ENCODE results near the gene CST9. TPM values are rescaled to one million over a fixed set of nuclear protein-coding genes. Genes with fewer than 3 reads are reported as not detected.

The CST9 gene
- total and polyA plus RNA-seq, 2 of the 13 experiments (the other 11 are each of a cell fraction or from before 2014, with no cell fraction given) = 0.07 TPM; not detected in 1

GRCh38 chr20:23585808-23586734 lies 19.6 kb downstream of the CST9 start (continued):
- TF ChIP-seq ZNF503 (CRISPR knock-in tag; IDR thresholded peaks at IDR 0.05) = peak; percentile 89
- no peak for TF ChIP-seq PBX3 (CRISPR knock-in tag; IDR thresholded peaks at IDR 0.05; ENCODE audit: borderline replicate concordance)
- TF ChIP-seq KLF12 (CRISPR knock-in tag; IDR thresholded peaks at IDR 0.05; ENCODE audit: borderline replicate concordance) = no peak
- TF ChIP-seq ZBTB39 (CRISPR knock-in tag; IDR thresholded peaks at IDR 0.05) = no peak
- TF ChIP-seq NFIB (CRISPR knock-in tag; IDR thresholded peaks at IDR 0.05; ENCODE audit: borderline replicate concordance) = 0 out of 2 replicates have a peak, but pooled peaks have one; percentile 49
- TF ChIP-seq MATR3 (CRISPR knock-in tag; IDR thresholded peaks at IDR 0.05) = no peak
- no peak; the same call in 1 of the 2 replicates for TF ChIP-seq ZNF878 (CRISPR knock-in tag; IDR thresholded peaks at IDR 0.05)
- TF ChIP-seq GATAD1 (CRISPR knock-in tag; IDR thresholded peaks at IDR 0.05) = no peak; the same call in 1 of the 2 replicates
- TF ChIP-seq MAX (IDR thresholded peaks at IDR 0.05) = 0 out of 2 replicates have a peak, but pooled peaks have one; percentile 36
- TF ChIP-seq ZBTB43 (CRISPR knock-in tag; conservative IDR thresholded peaks at IDR 0.05) = 0 out of 2 replicates have a peak, but pooled peaks have one; percentile 54
- TF ChIP-seq AHDC1 (CRISPR knock-in tag; IDR thresholded peaks at IDR 0.05; ENCODE audit: borderline replicate concordance) = peak; percentile 74
- no peak for TF ChIP-seq ZNF33A (CRISPR knock-in tag; IDR thresholded peaks at IDR 0.05; ENCODE audit: borderline replicate concordance)

Data from HepG2 (cell line).